Fibroblast of skin of back (primary cell): ENCODE data around the gene PPFIA4.

Source experiments
- DNase-seq: peaks from one replicate; pipeline ENCODE4 v3.0.0-alpha.2; 2013

Gene PPFIA4

DNA sequence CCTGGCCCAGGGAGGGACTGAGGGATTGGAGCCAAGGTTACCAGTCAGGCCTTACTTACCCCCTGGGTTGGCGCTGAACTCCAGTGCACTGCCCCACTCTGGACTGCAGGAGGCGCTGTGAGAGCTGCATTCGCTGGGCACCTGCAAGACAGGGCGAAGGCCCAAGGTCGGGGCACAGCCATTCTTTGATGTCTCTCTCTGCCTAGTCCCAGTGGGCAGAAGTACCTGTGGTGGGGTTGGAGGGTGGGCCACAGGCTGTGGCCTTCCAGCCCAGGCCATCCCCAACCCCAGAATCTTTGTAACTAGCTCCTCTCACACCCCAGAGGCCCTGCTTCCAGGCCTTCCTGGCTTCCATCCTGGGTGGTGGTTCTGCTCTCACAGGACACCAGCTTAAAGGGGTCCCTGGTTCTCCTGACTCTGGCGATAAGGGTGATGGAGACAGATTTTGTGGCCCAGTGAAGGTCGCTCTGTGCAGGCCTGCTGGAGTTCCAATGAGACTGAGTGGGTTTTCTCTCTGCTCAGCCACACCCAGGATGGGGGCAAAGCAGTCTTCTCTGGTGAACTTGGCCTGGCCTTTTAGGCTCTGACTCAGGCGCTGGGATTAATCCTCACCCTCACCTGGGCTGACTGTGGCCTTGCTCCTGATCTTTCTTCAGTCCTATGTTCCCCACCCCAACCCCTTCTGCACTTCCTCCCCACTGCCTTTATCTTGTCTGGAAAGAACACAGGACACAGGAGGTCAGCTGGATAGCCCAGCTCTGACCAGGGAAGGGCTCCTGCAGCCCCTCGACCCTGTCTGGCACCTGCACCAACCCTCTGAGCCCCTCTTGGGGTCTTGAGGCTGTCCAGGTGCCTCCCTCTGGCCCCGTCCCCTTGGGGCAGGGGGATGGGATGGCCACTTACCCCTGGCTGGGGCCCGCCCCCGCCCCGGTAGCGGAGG is 58.6 kb downstream of the PPFIA4 start:
- no peak for DNase-seq

DNA sequence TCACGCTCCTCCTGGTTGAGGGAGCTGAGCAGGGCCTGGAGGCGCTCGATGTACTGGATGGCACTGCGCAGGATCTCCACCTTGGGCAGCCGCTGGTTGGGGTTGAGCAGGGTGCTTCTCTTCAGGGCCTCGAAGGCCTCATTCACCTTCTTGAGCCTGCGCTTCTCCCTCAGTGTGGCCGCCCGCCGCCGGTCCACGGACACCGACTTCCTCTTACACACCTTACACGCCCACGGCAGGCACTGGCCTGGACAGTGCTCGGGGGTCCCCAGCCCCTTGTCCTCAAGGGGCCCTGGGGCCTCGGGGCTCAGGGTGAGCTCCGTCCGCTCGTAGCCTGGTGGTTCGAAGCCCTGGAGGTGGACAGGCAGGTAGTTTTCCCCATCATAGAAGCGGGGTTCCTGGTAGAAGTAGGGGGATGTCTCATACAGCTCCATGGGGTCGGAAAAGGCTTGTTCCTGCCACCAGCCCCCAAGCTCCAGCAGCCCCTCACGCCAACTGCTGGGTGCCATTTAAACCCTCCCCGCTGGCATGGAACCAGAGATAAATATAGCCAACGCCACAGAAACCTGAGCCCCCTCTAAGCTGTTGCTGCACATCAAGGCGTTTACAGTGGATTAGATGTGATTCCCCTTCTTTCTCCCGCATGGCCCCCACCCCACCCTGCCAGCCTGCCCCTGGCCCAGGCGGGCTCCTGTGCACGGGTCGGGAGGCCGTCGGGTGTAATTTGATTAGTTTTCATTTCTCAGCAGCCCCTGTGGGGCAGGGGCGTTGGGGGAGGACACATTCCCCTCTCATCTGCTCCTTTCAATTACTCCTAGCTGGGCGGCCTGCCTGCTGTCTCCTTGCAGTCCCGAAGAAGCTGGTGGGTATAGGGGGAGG is 59.5 kb downstream of the PPFIA4 start, which contains the start of gene MYOG:
Gene MYOG (minus strand): TSS at position 485 of the 879 bp plus-strand sequence. CDS start 51 bp downstream, at position 434.
- DNase-seq = no peak

DNA sequence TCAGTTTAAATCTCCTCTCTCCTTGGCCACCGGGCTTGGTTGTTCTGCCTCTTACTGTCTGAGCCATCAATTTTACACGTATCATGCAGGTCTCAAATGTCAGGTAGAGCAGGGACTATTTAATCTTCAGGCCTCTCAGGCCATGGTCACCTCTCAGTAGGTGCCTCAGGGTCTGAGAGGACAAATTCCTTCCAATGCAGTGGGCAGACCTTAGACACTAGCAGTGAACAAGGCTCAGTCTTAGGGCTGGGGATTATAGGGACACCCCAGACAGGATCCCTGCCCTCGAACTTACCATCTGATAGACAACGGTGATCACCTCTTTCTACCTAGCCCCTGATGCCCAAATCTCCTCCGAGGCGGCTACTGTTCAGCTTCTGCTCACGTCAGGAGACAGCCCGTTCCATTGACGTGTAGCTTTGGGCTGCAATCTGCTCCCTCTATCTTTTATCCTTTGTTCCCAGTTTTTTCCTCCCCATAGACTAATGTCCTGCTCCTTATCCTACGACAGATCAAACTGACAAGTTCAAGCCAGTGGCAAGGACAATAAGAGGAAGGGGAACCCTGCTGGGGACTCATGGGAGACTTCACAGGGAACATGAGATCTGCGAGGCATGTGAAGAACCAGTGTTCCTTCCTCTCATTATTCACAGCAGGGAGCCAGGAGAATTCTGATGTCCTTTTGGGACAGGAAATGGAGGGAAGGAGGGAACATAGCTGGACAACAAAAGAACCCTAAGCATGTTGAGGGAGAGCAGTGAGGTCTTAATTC is 60.9 kb downstream of the PPFIA4 start:
- DNase-seq = no peak

DNA sequence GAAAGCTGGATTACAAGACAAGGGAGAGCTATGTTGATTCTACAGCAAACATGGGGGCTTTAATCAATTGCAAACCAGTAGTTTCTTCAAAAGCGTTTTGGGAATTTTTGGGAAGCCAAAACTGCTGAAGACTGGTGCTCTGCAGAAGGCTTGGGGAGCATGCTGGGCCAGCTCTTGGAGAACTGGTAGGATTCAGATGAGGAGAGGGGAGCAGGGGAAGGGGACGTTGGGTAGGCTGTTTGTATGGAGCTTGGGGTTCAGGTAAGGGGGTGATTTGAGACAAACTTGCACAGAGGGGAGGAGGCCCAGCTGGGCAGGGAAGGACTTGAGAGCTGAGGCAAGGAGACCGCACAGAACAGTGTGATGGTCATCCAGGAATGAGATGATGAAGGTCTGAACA is 62.1 kb downstream of the PPFIA4 start:
- DNase-seq = no peak

DNA sequence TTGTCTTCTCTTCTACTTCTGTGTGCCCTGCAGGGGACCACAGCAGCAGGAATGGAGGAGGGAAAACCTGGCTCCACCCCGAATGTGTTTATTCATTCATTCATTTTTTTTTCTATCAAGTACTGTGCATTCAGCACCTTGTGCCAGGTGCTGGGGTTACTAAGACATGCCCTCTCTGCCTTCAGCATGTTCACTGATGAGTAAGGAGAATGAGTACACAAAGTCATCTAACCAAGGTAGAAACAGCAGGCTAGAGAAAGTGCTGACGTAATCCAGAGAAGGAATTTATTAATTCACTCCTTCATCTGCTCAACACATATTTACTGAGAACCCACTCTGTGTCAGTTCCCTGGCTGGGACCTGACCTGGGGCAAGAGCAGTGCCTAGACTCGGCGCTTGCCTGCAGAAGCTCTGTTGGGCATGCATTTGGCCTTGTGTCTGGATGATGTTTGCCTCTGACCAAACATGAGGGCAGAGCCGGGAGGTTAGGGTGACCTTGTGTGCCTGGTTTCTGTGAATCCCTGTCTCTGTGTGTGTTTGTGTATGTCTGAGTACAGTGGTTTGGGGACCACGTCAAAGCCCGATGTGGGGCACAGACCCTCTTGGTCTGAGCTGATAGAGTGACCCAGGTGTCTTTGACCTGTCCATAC is 62.8 kb downstream of the PPFIA4 start:
- DNase-seq = no peak

DNA sequence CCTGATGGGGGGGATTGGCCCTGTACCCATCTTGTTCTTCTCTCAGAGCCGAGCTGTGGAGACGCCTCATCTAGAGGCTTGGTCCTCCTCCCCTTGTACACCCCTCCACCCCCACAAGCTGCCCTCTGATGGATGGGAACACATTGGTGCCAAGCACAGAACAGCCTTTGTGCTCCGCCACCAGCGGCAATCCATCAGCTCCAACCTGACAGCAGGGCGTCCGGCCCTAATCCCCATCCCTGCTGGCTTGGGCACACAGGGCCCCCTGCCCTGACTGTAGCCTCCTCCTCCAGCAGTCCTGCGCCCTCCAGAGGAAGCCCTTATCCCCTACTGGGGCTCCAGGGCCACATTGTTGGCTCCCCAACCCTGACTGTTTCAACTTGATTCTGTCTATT is 63.4 kb downstream of the PPFIA4 start:
- no peak for DNase-seq

DNA sequence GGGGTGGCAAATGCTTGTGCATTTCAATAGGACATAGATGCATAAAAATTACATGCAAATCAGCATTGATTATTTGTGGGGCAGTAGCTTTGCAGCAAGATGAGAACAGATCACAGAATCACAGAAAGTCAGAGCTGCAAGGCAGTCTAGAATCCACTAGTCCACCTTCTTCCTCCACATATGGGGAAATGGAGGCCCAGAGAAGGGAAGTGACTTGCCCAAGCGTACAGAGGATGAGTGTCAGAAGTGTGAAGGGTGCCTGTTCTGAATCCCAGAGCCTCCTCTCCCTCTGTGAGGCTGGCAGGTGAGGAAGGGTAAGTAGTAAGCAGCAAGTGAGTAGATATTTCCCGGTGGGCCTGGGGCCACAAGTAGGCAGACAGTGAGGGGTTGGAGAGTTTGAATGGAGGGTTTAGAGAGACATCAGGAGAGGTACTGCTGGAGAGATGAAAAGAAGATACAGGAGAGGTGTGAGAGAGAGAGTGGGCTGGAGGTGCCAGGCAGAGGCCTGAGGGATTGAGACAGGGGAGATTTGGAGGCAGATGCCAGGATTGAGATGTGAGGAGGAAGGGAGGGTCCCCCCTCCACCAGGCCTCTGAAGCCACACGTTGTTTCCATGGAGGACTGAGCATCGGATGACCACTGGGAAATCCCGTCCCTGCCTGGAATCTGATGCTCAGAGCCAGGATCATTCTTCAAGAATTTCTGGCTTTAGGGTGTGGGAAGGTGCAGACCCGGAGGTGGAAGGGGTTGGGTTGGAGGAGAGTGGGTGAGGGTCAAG is 64.3 kb downstream of the PPFIA4 start:
- DNase-seq = no peak

DNA sequence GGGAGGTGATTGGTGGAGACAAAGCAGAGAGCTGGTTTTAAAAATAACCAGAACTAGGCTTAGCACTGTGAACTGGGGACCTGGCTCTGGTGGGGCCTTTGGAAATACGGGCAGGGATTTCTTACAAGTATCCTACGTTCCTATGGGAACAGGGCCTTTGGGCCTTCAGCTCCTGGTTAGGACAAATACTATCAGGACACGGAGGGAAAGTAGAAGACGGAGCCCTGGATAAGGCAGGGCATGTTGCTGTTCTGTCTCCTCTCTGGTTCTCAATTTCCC is 64.8 kb downstream of the PPFIA4 start:
- no peak for DNase-seq

DNA sequence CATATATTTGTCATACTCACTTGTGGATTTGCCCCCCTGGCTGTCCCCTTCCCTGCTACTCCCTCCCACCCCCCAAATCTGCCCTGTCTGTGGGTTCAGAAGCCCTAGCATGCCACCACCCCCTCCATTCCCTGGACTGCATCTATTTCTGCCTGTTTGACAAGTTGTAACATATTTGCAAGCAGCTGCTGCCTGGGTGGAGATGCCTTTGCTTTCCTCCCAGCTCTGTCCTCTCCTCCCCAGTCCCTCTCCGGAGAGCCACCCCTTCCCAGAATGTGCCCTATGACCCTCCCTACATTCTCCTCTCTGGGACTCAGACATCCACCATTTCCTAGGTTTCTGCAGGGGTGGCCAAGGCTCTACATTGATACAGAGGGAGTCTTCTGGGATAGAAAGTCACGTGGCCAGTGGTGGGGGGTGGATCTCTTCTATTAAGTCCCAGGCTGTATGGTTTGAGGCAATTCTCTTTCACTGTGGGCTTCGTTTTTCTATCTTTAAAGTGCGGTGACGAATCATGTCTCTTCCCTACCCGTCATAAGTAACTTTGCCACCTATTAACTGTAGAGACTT is 65.6 kb downstream of the PPFIA4 start:
- no peak for DNase-seq

DNA sequence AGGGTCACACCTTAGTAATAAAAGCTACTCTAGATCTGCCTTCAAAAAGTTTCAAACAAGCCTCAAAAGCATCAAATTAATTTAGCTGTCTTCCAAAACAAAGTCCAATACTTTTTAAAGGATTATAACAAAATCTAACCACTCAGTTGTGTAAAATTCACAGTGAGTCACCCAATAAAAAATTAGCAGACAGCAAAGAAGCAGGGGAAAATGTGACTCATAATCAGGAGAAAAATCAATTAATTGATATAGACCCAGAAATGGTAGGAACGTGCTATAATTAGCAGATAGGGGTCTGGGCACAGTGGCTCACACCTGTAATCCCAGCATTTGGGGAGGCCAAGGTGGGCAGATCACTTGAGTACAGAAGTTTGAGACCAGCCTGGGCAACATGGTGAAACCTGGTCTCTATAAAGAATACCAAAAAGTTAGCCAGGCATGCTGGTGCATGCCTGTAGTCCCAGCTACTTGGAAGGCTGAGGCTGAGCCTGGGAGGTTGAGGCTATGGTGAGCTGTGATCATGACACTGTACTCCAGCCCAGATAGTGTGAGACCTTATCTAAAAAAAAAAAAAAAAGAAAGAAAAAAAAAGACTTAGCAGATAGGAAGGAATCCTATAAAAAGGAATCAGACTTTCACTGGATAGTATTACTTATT is 67.6 kb downstream of the PPFIA4 start:
- no peak for DNase-seq

DNA sequence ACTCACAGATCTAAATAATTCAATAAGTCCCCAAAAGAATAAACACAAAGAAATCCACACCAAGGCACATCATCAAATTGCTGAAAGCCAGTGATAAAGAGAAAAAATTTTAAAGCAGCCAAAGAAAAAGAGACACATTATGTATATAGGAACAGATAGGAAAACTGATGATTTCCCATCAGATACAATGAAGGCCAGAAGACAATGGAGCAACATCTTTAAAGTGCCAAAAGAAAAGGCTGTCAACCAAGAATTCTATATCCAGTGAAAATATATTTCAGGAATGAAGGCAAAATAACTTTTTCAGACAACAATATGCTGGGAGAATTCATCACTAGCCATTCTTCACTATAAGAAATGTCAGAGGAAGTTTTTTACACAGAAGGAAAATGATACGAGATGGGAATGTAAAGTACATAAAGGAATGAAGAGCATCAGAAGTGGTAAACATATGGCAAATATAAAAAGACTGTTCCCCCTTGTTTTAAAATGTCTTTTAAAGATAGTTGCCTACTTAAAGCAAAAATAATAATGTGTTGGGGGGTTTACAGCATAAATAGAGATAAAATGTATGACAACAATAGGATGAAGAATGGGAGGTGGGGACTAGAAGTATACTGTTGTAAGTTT is 68.9 kb downstream of the PPFIA4 start:
- DNase-seq = no peak

DNA sequence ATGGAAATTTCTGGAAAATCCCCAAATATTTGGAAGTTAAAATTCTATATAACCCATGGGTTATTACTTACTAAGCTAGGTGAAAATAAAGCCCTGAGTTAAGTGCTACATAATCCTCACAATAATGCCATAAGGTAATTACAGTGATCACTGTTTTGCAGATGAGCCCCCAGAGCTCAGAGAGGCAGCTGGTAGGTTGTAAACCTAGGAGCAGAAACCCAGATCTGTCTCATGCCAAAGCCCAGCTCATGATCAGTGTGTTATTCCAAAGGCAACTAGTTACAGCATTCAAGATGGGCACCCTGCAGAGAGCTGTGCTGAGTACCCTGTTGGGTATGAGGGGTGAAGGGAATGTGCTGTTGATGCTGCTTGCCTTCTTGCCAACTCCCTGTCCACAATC is 70.3 kb downstream of the PPFIA4 start:
- DNase-seq = no peak

DNA sequence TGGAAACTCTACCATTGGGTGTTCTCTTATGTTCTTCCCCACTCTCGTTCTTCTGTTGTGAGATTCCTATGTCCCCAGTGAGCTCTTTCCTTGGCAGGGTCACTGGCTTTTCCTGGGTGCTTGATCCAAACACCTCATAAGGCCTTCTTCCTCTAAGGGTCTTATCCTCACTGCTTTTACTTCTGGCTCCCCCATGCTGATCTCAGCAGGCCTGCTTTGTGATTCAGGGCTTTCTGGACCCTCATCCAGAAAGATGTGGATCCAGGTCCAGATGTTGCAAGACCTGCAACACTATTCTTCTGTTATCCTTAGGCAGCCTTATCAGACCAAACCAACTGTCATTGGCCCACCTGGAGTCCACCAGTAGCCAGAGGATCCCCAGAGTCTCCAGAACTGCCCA is 70.7 kb downstream of the PPFIA4 start:
- no peak for DNase-seq

DNA sequence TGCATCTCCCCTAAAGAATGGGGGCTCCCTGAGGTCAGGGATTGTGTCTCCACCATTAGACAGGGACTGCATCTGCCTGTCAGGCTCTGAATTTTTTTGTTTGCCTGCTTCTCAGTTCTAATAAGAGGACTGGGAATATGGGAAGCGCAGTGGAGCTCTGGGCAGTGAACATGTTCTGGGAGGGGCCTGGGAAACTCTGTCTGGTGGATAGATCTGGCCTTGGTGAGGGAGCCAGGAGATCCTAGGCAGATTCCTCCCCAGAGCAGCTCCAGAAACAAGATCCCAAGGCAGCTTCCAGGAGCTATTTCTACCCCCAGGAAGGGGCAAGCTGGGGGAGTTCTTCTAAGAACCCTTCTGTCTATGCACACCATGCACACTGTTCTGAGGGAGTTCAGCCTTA is 72.2 kb downstream of the PPFIA4 start:
- no peak for DNase-seq

DNA sequence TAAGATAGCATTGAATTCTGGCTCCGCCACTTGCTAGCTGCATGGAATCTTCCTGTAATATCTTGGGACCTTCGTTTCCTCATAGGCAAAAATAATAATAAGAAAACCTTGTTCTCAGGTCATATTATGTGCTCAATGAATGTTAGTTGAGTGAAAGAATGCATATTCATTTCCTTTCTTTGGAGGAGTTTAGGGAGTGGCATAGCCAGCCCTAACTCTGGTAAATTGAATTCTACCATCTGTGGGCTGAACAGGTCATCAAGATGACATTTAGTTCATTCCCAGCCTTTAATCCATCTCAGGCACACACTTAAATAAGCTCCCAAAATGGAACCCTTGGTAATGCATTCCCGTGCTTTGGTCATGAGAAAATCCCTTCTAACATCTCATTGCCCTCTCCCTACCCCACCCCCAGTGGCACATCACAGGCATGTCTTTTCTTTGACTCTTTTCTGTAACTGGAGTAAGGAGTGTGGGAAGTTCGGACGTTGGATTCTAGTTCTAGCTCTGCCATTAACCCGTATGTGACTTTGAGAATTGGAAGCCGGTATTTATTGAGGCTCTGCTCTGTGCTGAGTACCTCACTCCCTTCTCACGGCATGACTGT is 72.7 kb downstream of the PPFIA4 start:
- DNase-seq = no peak

DNA sequence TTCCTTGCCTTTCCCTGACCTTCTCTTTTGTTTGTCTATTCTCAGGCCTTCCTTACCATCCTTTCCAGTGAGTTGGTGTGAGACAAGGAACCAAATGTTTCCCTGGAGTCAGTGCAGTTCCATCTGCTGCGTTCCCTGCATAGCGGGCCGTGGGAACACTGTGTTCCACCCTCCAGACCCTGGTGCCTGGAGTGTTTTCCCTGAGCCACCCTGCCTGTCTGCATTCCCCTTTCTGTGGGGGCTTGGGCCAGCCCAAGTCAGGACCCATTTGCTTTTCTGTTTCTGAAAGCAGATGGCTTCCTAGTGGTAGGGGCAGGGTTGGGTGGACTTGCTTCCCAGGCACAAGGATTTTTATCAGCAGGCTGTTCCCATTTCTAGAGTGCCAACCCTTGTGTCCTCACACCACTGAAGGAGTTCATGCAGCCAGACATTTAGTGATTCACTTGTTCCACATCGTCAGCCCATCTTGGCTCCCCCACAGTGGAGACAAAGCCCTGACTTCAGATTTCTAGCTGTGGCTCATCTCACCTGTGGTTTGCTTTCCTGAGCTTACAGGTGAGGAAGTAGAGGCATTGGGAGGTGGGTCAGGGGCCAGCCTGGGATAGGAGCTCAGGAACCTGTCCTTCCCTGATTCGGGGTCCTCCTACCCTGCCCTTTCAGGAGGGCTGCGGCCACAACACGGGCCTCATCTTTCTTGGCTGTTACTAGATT is 73.7 kb downstream of the PPFIA4 start:
- no peak for DNase-seq

DNA sequence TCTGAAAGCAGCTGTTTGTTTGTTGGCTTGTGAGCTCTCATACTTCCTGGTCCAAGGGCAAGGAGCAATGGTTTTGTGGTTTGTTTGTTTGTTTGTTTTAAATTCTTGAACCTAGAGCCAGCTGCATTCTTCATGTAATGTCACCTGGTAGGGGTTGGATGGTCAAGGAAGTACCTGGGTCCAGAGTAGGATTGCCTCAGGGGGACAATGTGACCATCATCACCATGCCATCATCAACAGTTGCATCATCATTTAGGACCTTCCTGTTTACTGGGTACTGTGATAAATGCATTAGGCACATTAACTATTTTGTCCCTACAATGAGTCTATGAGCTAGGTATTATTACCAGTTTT is 74.2 kb downstream of the PPFIA4 start:
- DNase-seq = no peak

DNA sequence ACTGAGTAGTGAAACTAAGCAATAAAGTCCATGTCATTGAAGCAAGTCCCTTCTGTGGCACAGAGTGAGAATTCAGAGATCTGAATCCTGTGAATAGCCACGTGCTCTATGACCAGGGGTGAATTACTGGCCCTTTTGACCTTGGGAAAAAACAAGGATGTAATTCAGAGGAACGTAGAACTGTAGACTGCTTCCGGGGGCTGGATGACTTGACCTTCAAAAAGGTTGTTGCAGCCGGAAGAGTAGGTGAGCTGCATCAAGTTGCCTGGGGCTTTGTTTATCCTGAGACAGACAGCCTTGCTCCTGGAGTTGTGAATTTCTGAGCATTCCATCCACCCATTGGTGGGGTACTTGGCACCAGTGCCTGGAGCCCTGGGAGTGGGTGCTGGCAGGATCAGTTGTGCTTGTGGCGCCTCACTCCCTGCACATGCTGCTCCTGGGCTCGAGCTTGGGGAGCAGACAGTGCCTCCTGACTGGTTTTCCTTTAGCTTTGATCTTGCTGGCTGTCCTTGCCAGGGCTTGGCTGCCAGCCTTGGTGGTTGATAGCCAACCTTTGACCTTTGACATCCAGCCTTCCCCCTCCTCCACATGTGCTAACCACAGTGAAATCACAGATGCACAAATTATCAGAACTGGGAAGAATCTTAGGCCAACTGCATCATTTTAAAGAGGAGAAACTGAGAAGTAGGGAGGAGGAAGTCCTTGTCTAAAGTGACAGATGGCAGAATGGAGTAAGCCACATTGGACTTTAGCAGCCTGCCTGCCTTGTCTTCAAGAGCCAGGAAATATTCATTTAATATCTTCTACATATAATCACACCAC is 75.7 kb downstream of the PPFIA4 start:
- no peak for DNase-seq
